ENCODE data around the gene DST. TPM values are rescaled to one million over a fixed set of nuclear protein-coding genes. Genes with fewer than 3 reads are reported as not detected.

The DST gene
- total and polyA plus RNA-seq, 7 donors = 62.5 to 791 (median 495) TPM

DNA sequence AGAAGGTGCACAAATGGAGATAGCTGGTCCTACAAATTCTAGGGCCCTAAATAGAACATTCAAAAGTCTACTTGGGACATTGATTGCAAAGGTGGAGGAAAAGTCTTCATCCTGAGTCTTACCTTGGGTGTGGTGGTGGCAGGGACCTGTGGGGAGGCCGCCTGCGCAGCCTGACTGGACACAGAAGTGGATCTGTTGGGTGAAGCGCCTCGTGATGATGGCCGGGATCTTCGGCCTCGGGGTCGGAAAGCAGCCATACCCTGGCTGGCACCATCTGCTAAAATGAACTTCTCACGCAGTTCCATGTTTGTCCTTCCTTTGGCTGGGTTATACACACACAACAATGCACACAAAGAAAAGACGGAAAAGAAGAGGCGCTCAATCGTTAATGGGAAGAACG, 179.2 kb downstream of the DST start:
- DNase-seq = no peak
- Histone ChIP-seq H3K27ac (no peak overlapping the region), H3K27me3 (no peaks in the 10 kb centered on the region), H3K9me3 (no peaks in the 10 kb centered on the region), H3K4me1 (peaks cover 0 to 5% (median 0%) of the 10 kb centered on the region in 4 donors), H3K36me3 (peaks cover 36 to 99% (median 50%) of the 10 kb centered on the region in 4 donors), H3K4me3 (no peak overlapping the region)
- intact Hi-C loops (cut with DNase I) = no loop called here
- 97% methylated on average over 13 of the region's 13 CpGs for WGBS, 2 donors
- TF ChIP-seq EP300 (IDR thresholded peaks at IDR 0.05) (no peak), POLR2A (IDR thresholded peaks at IDR 0.05) (no peak), POLR2AphosphoS5 (IDR thresholded peaks at IDR 0.05) (no peak)
- TF ChIP-seq, protein P1, sequence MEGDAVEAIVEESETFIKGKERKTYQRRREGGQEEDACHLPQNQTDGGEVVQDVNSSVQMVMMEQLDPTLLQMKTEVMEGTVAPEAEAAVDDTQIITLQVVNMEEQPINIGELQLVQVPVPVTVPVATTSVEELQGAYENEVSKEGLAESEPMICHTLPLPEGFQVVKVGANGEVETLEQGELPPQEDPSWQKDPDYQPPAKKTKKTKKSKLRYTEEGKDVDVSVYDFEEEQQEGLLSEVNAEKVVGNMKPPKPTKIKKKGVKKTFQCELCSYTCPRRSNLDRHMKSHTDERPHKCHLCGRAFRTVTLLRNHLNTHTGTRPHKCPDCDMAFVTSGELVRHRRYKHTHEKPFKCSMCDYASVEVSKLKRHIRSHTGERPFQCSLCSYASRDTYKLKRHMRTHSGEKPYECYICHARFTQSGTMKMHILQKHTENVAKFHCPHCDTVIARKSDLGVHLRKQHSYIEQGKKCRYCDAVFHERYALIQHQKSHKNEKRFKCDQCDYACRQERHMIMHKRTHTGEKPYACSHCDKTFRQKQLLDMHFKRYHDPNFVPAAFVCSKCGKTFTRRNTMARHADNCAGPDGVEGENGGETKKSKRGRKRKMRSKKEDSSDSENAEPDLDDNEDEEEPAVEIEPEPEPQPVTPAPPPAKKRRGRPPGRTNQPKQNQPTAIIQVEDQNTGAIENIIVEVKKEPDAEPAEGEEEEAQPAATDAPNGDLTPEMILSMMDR (IDR thresholded peaks at IDR 0.05) = no peak

DNA sequence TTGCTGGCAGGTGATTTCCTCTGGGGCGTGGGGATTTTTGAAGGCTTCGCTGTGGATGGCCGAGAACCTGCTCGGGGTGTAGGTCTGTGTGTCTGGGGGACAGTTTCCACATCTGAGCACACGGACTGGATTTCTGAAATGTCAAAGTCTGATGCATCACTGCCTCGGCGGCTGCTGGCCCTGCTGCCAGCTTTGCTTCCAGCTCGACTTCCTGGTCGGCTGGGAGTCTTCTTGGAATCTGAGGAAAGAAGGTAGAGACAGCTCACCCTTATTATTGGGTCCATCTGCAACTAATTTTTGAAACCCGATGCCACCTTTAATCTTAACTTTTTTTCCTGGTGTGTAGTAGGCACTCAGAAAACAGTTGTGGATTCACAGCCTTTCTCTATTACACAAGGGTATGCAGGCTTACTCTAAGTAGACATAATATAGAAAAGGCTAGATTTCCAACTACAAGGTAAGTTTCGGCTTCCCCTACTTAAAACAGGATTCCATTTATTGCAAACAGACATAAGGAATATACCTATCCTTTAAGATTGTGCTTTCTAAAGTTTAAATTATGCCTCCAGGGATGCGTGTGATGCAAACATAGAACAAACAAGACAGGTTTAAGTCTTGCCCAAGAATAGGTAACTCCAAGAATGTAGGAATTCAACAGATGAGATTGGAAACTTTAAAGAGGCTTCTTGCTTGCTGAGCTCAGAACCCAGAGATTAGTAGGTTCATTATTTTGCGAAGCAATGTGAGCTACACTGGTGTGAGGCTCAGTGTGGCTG, 183.5 kb downstream of the DST start:
- intact Hi-C loops (cut with DNase I) = no loop called here
- TF ChIP-seq POLR2AphosphoS5 (IDR thresholded peaks at IDR 0.05) (no peak), EP300 (IDR thresholded peaks at IDR 0.05) (no peak), POLR2A (IDR thresholded peaks at IDR 0.05) (no peak)
- Histone ChIP-seq H3K27ac (peak overlapping the region in 1 of 4 donors; percentile 2), H3K4me1 (peaks cover 0 to 5% (median 2%) of the 10 kb centered on the region in 4 donors), H3K27me3 (no peaks in the 10 kb centered on the region), H3K9me3 (no peaks in the 10 kb centered on the region), H3K36me3 (peaks cover 39 to 98% (median 46%) of the 10 kb centered on the region in 4 donors), H3K4me3 (no peak overlapping the region)
- DNase-seq = no peak
- WGBS, 2 donors = 91 to 93% methylated on average over 13 of the region's 13 CpGs

DNA sequence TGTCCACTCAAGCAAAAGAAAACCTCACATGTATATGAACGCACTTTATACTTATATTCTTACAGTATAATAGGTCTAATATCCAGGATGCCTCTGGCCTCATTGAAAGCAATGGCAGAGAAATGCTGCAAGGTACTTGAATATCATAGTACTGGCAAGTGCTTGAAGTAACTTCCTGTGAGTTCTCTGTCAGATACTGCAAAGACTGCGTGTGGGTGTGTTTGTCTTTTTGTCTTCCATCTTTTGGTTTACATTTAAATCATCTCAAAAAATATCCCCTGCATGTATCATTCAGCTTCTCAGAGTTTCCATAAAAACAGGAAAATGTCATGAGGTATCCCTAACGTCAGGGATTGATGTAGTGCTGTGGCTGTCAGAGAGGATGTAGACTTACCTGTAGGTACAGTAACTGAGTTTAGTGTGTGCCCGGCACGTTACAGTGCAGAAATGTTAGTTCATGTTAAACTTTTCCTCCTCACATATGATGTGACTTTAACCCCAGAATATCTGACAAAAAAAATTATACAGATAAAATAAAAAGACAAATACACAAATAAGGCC, 184.3 kb downstream of the DST start:
- 74 to 79% methylated on average over 5 of the region's 5 CpGs for WGBS, 2 donors
- Histone ChIP-seq H3K27ac (no peak overlapping the region), H3K27me3 (no peaks in the 10 kb centered on the region), H3K36me3 (peaks cover 31 to 90% (median 40%) of the 10 kb centered on the region in 4 donors), H3K4me1 (peaks cover 0 to 5% (median 2%) of the 10 kb centered on the region in 4 donors), H3K9me3 (no peaks in the 10 kb centered on the region), H3K4me3 (no peak overlapping the region)
- intact Hi-C loops (cut with DNase I) = no loop called here
- TF ChIP-seq, protein P1 (IDR thresholded peaks at IDR 0.05) = no peak
- peak in 1 of 4 donors; percentile 25 for TF ChIP-seq POLR2AphosphoS5 (IDR thresholded peaks at IDR 0.05)
- DNase-seq = no peak

DNA sequence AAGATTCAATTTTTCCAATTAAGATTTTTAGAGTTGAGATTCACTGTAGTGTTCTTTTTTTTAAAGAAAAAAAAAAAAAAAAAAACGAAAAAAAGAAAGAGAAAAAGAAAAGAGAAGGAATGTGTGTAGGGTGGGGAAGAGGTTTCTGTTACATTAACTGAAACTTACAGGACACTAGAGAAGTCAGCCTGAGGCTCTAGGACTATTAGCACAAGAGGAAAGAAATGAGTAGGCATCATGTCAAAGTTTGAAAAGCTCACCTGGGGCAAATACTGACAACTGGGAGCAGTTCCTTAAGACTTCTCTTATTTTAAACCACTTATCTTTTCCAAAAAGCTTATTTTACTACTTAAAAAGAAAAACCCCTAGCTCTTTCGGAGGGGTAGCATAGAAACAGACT, 185.9 kb downstream of the DST start:
- Histone ChIP-seq H3K9me3 (no peaks in the 10 kb centered on the region), H3K4me3 (no peak overlapping the region), H3K36me3 (peaks cover 20 to 74% (median 30%) of the 10 kb centered on the region in 4 donors), H3K4me1 (peaks cover 0 to 9% (median 4%) of the 10 kb centered on the region in 4 donors), H3K27ac (peak overlapping the region in 1 of 4 donors; percentile 4), H3K27me3 (no peaks in the 10 kb centered on the region)
- WGBS, 2 donors = 67 to 74% methylated on average over 2 of the region's 2 CpGs
- DNase-seq = no peak
- TF ChIP-seq POLR2AphosphoS5 (IDR thresholded peaks at IDR 0.05) (no peak), EP300 (IDR thresholded peaks at IDR 0.05) (no peak), POLR2A (IDR thresholded peaks at IDR 0.05) (no peak)
- TF ChIP-seq, protein P1 (IDR thresholded peaks at IDR 0.05) = no peak
- intact Hi-C loops (cut with DNase I) = no loop called here
